Measurements from ENCODE around the gene GNAI1.

DNA sequence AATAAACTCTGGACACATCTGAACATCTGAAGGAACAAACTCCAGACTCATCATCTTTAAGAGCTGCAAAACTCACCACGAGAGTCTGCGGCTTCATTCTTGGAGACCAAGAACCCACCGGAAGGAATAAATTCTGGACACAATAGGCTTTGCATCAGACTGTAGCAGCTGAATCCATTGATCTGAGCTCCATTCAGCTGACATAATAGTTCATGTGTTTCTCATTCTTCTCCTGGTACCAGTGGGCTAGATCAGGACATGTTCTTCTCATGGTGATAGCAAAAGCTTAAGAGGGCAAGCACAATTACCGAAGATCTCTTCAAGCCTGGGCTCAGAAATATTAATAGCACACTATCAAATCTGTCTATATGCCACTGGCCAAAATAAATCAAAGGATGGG is 20.5 kb upstream of the GNAI1 start:
- TF ChIP-seq EZH2phosphoT487 (IDR thresholded peaks at IDR 0.05; ENCODE audit: low read depth, severe bottlenecking, unreplicated experiment), result no peak
- TF ChIP-seq, protein P1, sequence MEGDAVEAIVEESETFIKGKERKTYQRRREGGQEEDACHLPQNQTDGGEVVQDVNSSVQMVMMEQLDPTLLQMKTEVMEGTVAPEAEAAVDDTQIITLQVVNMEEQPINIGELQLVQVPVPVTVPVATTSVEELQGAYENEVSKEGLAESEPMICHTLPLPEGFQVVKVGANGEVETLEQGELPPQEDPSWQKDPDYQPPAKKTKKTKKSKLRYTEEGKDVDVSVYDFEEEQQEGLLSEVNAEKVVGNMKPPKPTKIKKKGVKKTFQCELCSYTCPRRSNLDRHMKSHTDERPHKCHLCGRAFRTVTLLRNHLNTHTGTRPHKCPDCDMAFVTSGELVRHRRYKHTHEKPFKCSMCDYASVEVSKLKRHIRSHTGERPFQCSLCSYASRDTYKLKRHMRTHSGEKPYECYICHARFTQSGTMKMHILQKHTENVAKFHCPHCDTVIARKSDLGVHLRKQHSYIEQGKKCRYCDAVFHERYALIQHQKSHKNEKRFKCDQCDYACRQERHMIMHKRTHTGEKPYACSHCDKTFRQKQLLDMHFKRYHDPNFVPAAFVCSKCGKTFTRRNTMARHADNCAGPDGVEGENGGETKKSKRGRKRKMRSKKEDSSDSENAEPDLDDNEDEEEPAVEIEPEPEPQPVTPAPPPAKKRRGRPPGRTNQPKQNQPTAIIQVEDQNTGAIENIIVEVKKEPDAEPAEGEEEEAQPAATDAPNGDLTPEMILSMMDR (IDR thresholded peaks at IDR 0.05; ENCODE audit: poor library complexity), result no peak

All from hepatocyte (in vitro differentiated cells).